Measurements from ENCODE around the gene EIF4EBP2. TPM values are rescaled to one million over a fixed set of nuclear protein-coding genes. Genes with fewer than 3 reads are reported as not detected.

Gene EIF4EBP2
- total RNA-seq, 1 donor: 46.0 TPM

DNA sequence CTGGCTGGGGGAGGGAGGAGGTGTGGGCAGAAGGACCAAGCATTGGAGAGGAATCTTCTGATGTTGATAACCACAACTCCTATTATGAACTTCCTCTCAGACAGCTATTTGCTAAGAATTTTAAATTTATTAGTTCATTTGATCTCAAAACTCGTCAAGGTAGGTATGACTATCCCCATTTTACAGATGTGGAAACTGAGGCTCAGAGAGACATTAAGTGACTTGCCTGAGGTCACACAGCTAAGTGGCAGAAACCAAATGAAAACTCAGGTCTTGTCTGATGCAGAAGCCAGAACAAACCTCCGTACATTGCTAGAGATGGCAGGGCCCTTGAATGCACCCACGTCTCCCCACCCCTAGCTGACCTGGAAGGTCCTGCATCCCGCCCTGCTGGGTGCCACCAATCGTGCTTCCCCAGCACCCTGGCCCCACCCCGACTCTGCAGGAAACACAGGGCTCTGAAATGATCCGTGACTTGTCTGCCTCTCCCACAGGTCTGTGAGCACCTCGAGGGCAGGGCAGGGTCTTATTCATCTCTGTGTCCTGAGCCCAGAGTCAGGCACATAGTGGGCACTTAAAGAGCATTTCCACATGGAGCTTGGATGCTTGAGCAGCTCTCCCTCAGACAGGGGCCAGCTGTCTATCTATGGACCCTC lies 69.0 kb downstream of the EIF4EBP2 start:
- no peak overlapping the region for H3K27ac ChIP-seq (ENCODE audit: low read depth, low read length)
- H3K79me2 ChIP-seq (ENCODE audit: insufficient read depth, low read length): no peaks in the 10 kb centered on the region
- TF ChIP-seq, protein P1, sequence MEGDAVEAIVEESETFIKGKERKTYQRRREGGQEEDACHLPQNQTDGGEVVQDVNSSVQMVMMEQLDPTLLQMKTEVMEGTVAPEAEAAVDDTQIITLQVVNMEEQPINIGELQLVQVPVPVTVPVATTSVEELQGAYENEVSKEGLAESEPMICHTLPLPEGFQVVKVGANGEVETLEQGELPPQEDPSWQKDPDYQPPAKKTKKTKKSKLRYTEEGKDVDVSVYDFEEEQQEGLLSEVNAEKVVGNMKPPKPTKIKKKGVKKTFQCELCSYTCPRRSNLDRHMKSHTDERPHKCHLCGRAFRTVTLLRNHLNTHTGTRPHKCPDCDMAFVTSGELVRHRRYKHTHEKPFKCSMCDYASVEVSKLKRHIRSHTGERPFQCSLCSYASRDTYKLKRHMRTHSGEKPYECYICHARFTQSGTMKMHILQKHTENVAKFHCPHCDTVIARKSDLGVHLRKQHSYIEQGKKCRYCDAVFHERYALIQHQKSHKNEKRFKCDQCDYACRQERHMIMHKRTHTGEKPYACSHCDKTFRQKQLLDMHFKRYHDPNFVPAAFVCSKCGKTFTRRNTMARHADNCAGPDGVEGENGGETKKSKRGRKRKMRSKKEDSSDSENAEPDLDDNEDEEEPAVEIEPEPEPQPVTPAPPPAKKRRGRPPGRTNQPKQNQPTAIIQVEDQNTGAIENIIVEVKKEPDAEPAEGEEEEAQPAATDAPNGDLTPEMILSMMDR (IDR thresholded peaks at IDR 0.05; ENCODE audit: extremely low read depth, low read depth, low read length): no peak
- H3K4me3 ChIP-seq (ENCODE audit: insufficient read depth, low read length): no peak overlapping the region
- H3K4me1 ChIP-seq (ENCODE audit: insufficient read depth, low read length): no peaks in the 10 kb centered on the region
- peaks cover 32% of the 10 kb centered on the region for H3K27me3 ChIP-seq (ENCODE audit: insufficient read depth, low read length)
- H2AFZ ChIP-seq (ENCODE audit: low read length): no peak overlapping the region
- peak; percentile 41 for DNase-seq (ENCODE audit: insufficient read length, low spot score, missing footprints)
- H3K9me3 ChIP-seq (ENCODE audit: low read depth, low read length): no peaks in the 10 kb centered on the region
- H4K20me1 ChIP-seq (ENCODE audit: insufficient read depth, low read length): no peaks in the 10 kb centered on the region
- H3K4me2 ChIP-seq (ENCODE audit: insufficient read depth, low read length): no peak overlapping the region
- H3K36me3 ChIP-seq (ENCODE audit: insufficient read depth, low read length): no peaks in the 10 kb centered on the region

DNA sequence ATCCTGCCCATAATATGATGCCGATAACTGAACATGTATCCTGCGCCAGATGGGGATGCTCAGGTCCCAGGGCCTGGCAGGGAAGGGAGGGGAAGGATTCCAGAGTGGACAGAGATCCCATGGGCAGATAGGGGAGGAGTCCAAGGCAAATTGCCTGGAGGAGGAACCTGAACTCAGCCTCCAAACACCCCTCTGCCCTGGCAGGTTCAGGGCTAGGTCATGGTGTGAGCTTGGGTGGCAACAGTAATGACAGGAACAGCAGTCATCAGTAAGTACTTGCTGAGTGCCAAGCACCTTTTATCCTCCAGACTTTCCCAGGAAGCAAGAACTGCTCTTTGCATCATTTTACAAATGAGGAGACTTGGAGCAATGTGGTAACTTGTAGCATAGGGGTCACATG lies 70.8 kb downstream of the EIF4EBP2 start:
- H3K4me3 ChIP-seq (ENCODE audit: insufficient read depth, low read length): no peak overlapping the region
- H3K79me2 ChIP-seq (ENCODE audit: insufficient read depth, low read length): no peaks in the 10 kb centered on the region
- H4K20me1 ChIP-seq (ENCODE audit: insufficient read depth, low read length): no peaks in the 10 kb centered on the region
- peak; percentile 54 for DNase-seq (ENCODE audit: insufficient read length, low spot score, missing footprints)
- H3K4me1 ChIP-seq (ENCODE audit: insufficient read depth, low read length): no peaks in the 10 kb centered on the region
- H3K9me3 ChIP-seq (ENCODE audit: low read depth, low read length): no peaks in the 10 kb centered on the region
- no peak overlapping the region for H2AFZ ChIP-seq (ENCODE audit: low read length)
- H3K36me3 ChIP-seq (ENCODE audit: insufficient read depth, low read length): no peaks in the 10 kb centered on the region
- H3K27ac ChIP-seq (ENCODE audit: low read depth, low read length): no peak overlapping the region
- peaks cover 44% of the 10 kb centered on the region for H3K27me3 ChIP-seq (ENCODE audit: insufficient read depth, low read length)
- TF ChIP-seq, protein P1 (IDR thresholded peaks at IDR 0.05; ENCODE audit: extremely low read depth, low read depth, low read length): no peak
- H3K4me2 ChIP-seq (ENCODE audit: insufficient read depth, low read length): no peak overlapping the region

DNA sequence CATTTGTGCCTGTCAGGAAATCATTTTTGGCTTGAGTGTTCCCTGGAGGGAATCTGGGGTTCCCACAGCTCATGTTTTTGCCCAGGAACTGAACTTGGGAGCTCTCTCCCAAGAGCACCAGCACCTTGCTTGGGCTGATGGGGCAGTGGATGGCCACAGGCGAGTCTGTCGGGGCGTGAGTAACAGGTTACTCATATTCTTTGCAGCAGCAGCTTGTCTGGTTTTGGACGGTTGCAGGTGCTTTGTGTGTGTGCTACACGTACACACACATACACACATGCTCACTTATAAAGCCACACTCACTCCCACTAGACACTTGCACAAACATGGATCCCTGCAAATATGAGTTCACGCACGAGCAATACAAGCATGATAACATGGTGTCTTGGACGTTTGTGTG lies 71.7 kb downstream of the EIF4EBP2 start:
- no peaks in the 10 kb centered on the region for H3K79me2 ChIP-seq (ENCODE audit: insufficient read depth, low read length)
- no peak overlapping the region for H3K27ac ChIP-seq (ENCODE audit: low read depth, low read length)
- no peak overlapping the region for H3K4me2 ChIP-seq (ENCODE audit: insufficient read depth, low read length)
- DNase-seq (ENCODE audit: insufficient read length, low spot score, missing footprints): peak; percentile 69
- no peaks in the 10 kb centered on the region for H4K20me1 ChIP-seq (ENCODE audit: insufficient read depth, low read length)
- H3K9me3 ChIP-seq (ENCODE audit: low read depth, low read length): no peaks in the 10 kb centered on the region
- H3K27me3 ChIP-seq (ENCODE audit: insufficient read depth, low read length): peaks cover 44% of the 10 kb centered on the region
- TF ChIP-seq, protein P1 (IDR thresholded peaks at IDR 0.05; ENCODE audit: extremely low read depth, low read depth, low read length): no peak
- no peak overlapping the region for H3K4me3 ChIP-seq (ENCODE audit: insufficient read depth, low read length)
- H3K36me3 ChIP-seq (ENCODE audit: insufficient read depth, low read length): no peaks in the 10 kb centered on the region
- no peak overlapping the region for H2AFZ ChIP-seq (ENCODE audit: low read length)
- no peaks in the 10 kb centered on the region for H3K4me1 ChIP-seq (ENCODE audit: insufficient read depth, low read length)

DNA sequence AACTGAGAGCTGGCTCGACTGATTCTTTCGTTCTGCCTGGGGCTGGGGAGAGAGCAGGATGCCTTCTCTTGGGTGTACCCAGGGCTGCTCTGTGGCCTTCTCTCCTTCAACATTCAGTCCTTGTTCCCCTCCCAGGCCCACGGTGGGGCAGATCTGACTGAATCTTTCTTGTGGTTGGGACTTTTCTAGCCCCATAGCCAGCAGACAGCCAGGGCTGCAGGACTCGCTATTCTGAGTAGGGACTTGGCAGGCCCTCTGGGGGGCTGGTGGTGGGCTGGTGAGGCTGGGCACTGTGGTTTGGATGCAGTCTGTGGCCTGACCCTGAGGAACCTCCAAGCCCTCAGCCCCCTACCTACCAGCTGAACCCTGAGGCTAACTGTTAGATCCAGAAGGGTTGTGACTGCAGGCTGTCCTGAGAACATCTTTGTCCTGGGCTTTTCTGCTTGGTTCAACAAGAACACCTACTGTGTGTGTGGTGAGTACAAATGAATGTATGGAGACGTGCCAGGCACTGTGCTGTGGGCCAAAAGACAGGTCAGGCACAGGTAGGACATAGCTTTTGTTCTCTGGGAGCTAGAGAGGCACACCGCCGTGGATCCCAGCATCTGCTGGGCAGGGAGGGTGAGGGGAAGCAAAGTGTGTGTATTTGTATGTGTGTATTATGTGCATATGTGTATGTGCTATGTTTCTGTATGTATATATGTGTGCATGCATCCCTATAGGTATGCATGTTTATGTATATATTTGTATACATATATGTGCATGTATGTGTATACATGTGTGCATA lies 72.5 kb downstream of the EIF4EBP2 start:
- peak; percentile 83 for DNase-seq (ENCODE audit: insufficient read length, low spot score, missing footprints)
- Histone ChIP-seq H3K79me2 (ENCODE audit: insufficient read depth, low read length) (no peaks in the 10 kb centered on the region), H3K27ac (ENCODE audit: low read depth, low read length) (no peak overlapping the region), H3K9me3 (ENCODE audit: low read depth, low read length) (no peaks in the 10 kb centered on the region), H3K27me3 (ENCODE audit: insufficient read depth, low read length) (peaks cover 44% of the 10 kb centered on the region), H3K4me2 (ENCODE audit: insufficient read depth, low read length) (no peak overlapping the region), H3K4me1 (ENCODE audit: insufficient read depth, low read length) (no peaks in the 10 kb centered on the region), H3K36me3 (ENCODE audit: insufficient read depth, low read length) (no peaks in the 10 kb centered on the region), H4K20me1 (ENCODE audit: insufficient read depth, low read length) (no peaks in the 10 kb centered on the region), H3K4me3 (ENCODE audit: insufficient read depth, low read length) (no peak overlapping the region), H2AFZ (ENCODE audit: low read length) (no peak overlapping the region)
- TF ChIP-seq, protein P1 (IDR thresholded peaks at IDR 0.05; ENCODE audit: extremely low read depth, low read depth, low read length): no peak

Measured in osteoblast (primary cell).